Measurements from ENCODE around the gene SPDYC.

DNA sequence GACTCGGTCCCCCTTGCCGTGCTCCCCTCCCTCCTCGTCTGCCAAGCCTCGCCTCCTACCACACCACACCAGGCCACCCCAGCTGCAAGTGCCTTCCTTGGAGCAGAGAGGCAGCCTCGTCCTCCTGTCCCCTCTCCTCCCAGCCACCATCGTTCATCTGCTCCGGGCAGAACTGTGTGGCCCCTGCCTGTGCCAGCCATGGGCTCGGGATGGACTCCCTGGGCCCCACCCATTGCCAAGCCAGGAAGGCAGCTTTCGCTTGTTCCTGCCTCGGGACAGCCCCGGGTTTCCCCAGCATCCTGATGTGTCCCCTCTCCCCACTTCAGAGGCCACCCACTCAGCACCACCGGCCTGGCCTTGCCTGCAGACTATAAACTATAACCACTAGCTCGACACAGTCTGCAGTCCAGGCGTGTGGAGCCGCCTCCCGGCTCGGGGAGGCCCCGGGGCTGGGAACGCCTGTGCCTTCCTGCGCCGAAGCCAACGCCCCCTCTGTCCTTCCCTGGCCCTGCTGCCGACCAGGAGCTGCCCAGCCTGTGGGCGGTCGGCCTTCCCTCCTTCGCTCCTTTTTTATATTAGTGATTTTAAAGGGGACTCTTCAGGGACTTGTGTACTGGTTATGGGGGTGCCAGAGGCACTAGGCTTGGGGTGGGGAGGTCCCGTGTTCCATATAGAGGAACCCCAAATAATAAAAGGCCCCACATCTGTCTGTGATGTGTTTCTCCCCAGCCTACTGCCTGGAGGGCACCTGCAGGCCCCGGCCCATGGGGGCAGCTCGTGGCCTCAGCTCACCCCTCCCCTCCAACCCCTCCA lies 41.5 kb downstream of the SPDYC start:
- TF ChIP-seq POLR2A (IDR thresholded peaks at IDR 0.05) (no peak), CTCF (IDR thresholded peaks at IDR 0.05) (no peak)
